Activated T-cell treated with anti-CD3 and anti-CD28 coated beads, Interleukin-2, amount 50 U/mL, for 72 hours (primary cell): Measurements from ENCODE around the gene POLR2J. TPM values are rescaled to one million over a fixed set of nuclear protein-coding genes. Genes with fewer than 3 reads are reported as not detected.
A peak's percentile ranks its signal among the peaks of the same experiment; 100 is the strongest.

Experiments
- ATAC-seq, 2 donors: fragments of 150-1000 bp; cut with Tn5 transposase; replicated peaks in 1 of 2; 2 replicates each; pipeline ENCODE4 v1.10.0; 2021; ENCODE audit warnings: moderate library complexity in 2 of 2, mild to moderate bottlenecking in 1 of 2
- DNase-seq, 2 donors: peaks; one replicate each; pipeline ENCODE4 v3.0.0; 2021 to 2022; ENCODE audit warnings: mixed read lengths in 1 of 2
- H3K27ac Mint-ChIP-seq: one replicate; pipeline ENCODE4 v1.8.0; 2022; ENCODE audit warnings: mild to moderate bottlenecking, moderate library complexity, mixed read lengths
- H3K27me3 Mint-ChIP-seq: one replicate; pipeline ENCODE4 v1.8.0; 2022; ENCODE audit warnings: low read depth, mixed read lengths
- H3K36me3 Mint-ChIP-seq, 2 donors: one replicate each; pipeline ENCODE4 v1.8.0; 2022; ENCODE audit warnings: mixed read lengths in 2 of 2, mild to moderate bottlenecking in 1 of 2; ENCODE audit not compliant: insufficient read depth in 2 of 2
- H3K4me1 Mint-ChIP-seq: one replicate; pipeline ENCODE4 v1.8.0; 2022; ENCODE audit warnings: low read depth, mixed read lengths
- H3K4me3 Mint-ChIP-seq, 2 donors: one replicate each; pipeline ENCODE4 v1.8.0; 2022; ENCODE audit warnings: mild to moderate bottlenecking in 2 of 2, mixed read lengths in 2 of 2, moderate library complexity in 2 of 2
- H3K9me3 Mint-ChIP-seq, 2 donors: one replicate each; pipeline ENCODE4 v1.8.0; 2022; ENCODE audit warnings: mixed read lengths in 2 of 2
- total RNA-seq, 2 donors: library from RNA; stranded (reverse); gene quantifications; one replicate each; pipeline ENCODE4 v1.2.3, GENCODE V29; 2022

POLR2J gene
- total RNA-seq, 2 donors from 2014 or later = 40.5 to 53.5 TPM

DNA sequence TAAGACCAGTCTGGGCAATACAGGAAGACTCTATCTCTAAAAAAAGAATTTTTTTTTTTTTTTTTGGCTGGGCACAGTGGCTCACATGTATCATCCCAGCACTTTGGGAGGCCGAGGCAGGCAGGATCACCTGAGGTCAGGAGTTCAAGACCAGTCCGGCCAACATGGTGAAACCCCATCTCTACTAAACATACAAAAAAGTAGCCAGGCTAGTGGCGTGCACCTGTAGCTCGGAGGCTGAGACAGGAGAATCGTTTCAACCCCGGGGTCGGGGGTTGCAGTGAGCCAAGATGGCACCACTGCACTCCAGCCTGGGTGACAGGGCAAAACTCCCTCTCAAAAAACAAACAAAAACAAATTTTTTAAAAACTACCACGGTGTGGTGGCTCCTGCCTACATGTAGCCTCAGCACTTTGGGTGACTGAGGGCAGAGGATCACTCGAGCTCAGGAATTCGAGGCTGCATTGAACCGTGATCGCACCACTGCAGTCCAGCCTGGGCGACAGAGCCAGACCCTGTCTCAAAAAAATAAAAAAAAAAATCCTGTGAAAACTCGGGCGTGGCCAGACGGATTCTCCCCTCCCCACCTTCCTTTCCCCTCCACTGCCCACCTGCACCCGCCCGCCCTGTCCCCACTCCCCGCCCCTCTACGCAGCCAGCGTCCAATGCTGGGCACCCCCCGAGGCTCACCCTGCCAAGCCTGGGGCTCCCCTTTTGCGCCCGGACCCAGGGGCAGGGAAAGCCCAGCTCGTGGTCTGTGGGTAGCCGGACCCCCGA, 46.1 kb downstream of the POLR2J start:
- Mint-ChIP-seq H3K27ac (peak overlapping the region; percentile 80), H3K27me3 (no peaks in the 10 kb centered on the region), H3K4me1 (peaks cover 55% of the 10 kb centered on the region), H3K4me3 (peak overlapping the region; percentile 78 to 79), H3K36me3 (peaks cover 0 to 4% of the 10 kb centered on the region in 2 donors), H3K9me3 (no peaks in the 10 kb centered on the region)
- ATAC-seq (peak; percentile 40 to 43), DNase-seq (peak in 1 of 2 donors; percentile 50)

DNA sequence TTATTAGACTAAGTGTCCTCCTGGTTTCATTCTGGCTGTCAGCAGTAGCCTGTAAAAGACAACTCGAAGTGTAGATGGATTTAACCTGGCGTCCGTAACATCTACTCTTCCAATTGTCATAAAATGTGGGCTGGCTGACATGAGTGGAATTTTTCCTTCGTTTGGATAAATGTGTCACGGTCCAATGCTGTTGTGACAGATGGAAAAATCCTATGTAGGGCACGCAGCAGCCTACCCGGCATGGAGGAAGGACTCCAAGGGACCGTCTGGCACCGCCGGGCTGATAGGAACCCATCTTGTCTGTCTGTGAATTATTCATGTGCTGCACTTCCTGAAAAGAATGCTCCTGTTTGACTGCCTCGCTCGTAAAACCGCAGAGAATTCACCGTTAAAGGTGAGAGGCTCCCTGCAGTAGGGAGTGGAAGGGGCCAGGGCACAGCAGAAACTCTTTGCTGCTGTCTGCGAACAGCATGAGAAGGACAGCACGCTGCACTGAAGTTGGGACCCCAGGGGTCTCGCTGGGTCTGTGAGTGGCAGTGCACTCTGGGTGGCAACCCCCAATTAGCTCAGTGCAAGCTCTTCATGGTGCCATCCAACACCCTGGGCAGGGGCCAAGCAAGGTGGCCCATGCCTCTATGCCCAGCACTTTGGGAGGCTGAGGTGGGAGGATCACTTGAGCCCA, 47.0 kb downstream of the POLR2J start:
- Mint-ChIP-seq H3K4me1 (peaks cover 63% of the 10 kb centered on the region), H3K27me3 (no peaks in the 10 kb centered on the region), H3K27ac (peak overlapping the region; percentile 90), H3K36me3 (peaks cover 0 to 4% of the 10 kb centered on the region in 2 donors), H3K4me3 (peak overlapping the region; percentile 76 to 79), H3K9me3 (no peaks in the 10 kb centered on the region)
- DNase-seq = peak; percentile 50 to 53
- peak; percentile 23 to 27 for ATAC-seq

DNA sequence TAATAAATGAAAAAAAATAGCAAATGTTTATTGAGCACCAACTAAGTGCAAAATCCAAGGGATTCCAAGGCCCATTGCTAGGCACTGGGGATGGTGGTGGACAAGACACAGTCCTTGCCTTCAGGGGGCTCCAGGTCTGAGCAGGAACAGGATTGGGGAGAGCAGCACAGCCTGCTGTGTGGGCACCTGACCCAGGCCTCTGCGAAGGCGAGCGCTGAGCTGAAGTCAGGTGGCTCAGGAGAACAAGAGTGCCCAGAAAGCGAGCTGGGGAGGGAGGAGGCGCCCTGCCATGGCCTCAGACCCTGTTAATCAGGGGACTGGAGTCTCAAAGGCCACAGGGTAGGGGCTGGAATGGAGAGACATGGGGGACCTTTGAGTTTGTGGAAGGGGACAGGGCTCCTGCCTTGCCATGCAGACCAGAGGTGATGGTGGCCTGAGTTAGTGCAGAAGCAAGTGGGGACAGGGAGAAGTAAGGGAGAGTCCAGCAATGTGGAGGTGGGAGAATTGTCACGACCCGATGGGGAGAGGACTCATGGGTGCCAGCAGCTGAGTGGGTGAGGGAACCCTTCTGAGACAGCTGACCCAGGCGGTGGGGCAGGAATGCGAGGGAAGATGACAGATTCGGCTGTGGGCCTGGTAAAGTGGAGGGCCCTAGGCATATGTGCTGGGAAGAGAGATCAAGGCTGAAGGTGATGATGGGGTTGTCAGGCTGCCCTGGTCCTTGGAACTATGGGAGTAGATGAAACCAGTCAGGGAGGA, 49.4 kb downstream of the POLR2J start:
- peak overlapping the region; percentile 3 to 23 for H3K4me3 Mint-ChIP-seq
- H3K36me3 Mint-ChIP-seq = peaks cover 9 to 10% of the 10 kb centered on the region in 2 donors
- no peak for DNase-seq
- no peaks in the 10 kb centered on the region for H3K27me3 Mint-ChIP-seq
- H3K9me3 Mint-ChIP-seq = no peaks in the 10 kb centered on the region
- H3K4me1 Mint-ChIP-seq = peaks cover 76% of the 10 kb centered on the region
- ATAC-seq = no peak
- H3K27ac Mint-ChIP-seq = peak overlapping the region; percentile 91

DNA sequence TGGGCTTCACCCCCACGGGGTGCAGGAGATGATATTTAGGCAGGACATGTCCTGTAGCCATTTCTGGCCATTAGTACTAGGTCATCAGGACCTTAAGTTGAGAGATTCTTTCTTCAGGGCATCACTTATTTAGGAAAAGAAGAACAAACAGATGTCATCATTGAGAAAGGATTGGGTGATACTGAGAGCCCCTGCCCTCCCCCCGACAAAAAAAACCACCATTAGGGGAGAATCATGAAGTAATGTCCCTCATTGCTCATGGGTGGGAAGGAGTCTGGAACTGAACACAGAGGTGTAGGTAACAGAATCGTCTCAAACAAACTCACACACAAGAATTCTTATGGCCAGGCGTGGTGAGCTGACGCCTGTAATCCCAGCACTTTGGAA, 51.7 kb downstream of the POLR2J start:
- H3K4me1 Mint-ChIP-seq = peaks cover 70% of the 10 kb centered on the region
- DNase-seq (no peak), ATAC-seq (no peak)
- H3K27ac Mint-ChIP-seq = peak overlapping the region; percentile 96
- no peaks in the 10 kb centered on the region for H3K27me3 Mint-ChIP-seq
- H3K36me3 Mint-ChIP-seq = peaks cover 9 to 11% of the 10 kb centered on the region in 2 donors
- no peaks in the 10 kb centered on the region for H3K9me3 Mint-ChIP-seq
- peak overlapping the region; percentile 79 to 93 for H3K4me3 Mint-ChIP-seq

DNA sequence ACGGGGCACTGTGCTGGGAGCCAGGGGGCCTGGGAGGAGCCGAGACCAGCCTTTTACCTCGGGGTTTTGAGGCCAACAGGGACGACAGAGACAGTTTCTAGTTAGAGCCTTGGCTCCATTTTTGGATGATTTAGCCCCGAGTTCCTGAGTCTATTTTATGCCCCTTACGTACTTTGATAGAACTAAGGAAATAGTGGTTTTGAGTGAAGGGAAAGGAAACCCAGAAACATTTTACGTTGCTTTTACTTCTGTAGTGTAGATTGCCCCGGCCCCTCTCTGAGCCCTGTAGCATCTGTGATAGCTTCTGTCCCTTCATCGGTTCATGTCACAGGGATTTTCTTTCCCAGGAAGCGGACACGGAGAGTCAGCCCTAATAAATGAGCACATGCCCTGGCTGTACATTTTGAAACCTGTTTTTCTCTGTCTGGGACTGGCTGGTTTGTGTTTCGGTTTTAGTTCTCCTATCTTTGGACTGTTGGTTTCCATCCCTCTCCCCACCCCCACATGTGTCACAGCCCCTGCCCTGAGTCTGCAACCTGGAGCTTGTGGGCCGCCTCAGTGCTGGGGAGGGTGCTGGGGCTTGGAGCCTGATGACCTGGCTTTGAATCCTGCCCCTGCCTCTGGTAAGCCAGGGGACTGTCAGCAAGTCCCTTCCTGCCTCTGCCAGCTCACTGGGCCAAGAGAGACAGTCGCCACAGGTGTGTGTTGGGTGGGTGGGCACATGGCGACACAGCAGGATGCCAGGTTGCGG, 52.3 kb downstream of the POLR2J start:
- ATAC-seq (peak; percentile 80 to 87), DNase-seq (peak; percentile 83 to 85)
- H3K36me3 Mint-ChIP-seq = peaks cover 9 to 11% of the 10 kb centered on the region in 2 donors
- H3K27me3 Mint-ChIP-seq = no peaks in the 10 kb centered on the region
- H3K4me1 Mint-ChIP-seq = peaks cover 64% of the 10 kb centered on the region
- peak overlapping the region; percentile 96 for H3K27ac Mint-ChIP-seq
- H3K4me3 Mint-ChIP-seq = peak overlapping the region; percentile 79 to 93
- no peaks in the 10 kb centered on the region for H3K9me3 Mint-ChIP-seq

DNA sequence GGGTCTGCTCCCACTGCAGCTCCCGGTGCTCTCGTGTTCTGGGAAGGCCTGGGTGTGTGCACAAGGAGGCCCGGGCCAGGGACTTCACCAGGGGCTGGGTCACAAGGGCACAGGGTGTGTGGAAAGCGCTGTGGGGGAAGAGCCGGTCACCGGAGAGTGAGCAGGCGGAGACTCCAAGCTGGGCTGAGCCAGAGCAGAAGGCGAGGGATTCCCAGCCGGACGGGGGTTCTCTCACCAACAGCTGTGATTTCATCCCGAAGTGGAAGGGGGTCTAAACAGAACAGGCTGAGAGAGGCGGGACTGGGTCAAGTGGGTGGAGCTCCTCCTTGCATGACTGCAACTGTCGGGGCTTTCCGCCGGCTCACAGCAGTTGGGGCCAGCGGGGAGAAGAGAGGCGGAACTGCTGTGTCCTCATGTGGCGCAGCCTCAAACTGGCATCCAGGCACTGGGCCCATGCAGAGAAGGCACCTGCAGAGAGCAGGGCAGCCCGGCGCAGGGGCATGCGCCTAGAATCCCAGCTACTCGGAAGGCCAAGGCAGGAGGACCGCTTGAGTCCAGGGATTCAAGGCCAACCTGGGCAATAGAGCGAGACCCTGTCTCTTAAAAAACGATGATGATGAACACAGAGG, 53.0 kb downstream of the POLR2J start:
- Mint-ChIP-seq H3K4me3 (peak overlapping the region; percentile 79 to 93), H3K36me3 (peaks cover 8 to 11% of the 10 kb centered on the region in 2 donors), H3K4me1 (peaks cover 62% of the 10 kb centered on the region), H3K27ac (peak overlapping the region; percentile 96), H3K27me3 (no peaks in the 10 kb centered on the region), H3K9me3 (no peaks in the 10 kb centered on the region)
- DNase-seq (peak; percentile 85 to 86), ATAC-seq (peak; percentile 80 to 83)

DNA sequence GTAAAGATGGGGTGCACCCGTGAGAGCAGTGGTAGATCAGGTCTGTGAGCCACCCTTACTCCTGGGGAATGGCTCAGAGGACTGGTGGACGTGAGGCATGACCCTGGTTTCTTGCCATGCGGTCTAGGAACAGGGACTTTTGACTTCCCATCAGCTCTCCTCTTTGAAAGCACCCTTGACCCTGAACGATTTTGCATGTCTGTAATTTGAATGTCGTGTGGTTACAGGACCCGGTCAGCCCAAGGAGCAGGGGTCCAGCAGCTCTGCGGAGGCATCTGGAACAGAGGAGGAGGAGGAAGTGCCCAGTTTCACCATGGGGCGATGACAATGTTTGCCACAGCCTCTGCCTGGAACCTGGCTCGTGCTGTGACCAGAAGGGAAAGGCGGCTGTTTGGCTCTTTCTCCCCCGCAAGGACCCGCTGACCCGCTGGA, 53.9 kb downstream of the POLR2J start:
- H3K4me1 Mint-ChIP-seq = peaks cover 61% of the 10 kb centered on the region
- H3K36me3 Mint-ChIP-seq = peaks cover 7 to 11% of the 10 kb centered on the region in 2 donors
- H3K9me3 Mint-ChIP-seq = no peaks in the 10 kb centered on the region
- peak overlapping the region; percentile 66 for H3K27ac Mint-ChIP-seq
- ATAC-seq (no peak), DNase-seq (no peak)
- H3K4me3 Mint-ChIP-seq = peak overlapping the region; percentile 79 to 93
- no peaks in the 10 kb centered on the region for H3K27me3 Mint-ChIP-seq

DNA sequence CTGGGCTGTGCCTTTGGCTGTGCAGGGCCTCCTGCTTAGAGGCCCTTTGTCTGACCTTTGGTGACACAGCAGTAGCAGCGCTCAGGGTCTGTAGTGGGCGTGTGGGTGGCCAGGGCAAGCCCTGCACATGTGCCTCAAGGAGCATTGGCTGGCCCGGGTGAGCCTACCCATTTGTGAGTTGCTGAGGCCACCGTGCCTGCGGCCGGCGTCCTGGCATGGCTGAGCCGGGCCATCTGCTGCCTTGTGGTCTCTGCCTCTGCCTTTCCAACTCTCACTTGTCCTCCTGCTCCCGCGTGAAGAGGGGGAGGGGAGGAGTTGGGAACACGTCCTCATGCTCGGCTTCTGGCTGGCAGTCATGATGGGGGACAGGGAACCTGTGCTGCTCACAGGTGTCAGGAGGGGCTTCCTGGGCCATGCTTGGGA, 54.6 kb downstream of the POLR2J start:
- no peaks in the 10 kb centered on the region for H3K9me3 Mint-ChIP-seq
- H3K4me3 Mint-ChIP-seq = peak overlapping the region; percentile 2 to 40
- DNase-seq = no peak
- peaks cover 59% of the 10 kb centered on the region for H3K4me1 Mint-ChIP-seq
- no peaks in the 10 kb centered on the region for H3K27me3 Mint-ChIP-seq
- peak overlapping the region; percentile 66 for H3K27ac Mint-ChIP-seq
- no peak for ATAC-seq
- peaks cover 5 to 15% of the 10 kb centered on the region in 2 donors for H3K36me3 Mint-ChIP-seq

Other genes starting within 250 kb of the POLR2J start
- 1 to 10 TPM; 5.0 to 6.8 TPM for gene SH2B2, start 192.1 kb downstream of the POLR2J start, total RNA-seq
- not detected for gene SPDYE6, start 122.5 kb downstream of the POLR2J start, total RNA-seq
- 10 to 100 TPM; 30.6 to 35.7 TPM for gene PRKRIP1, start 82.6 kb downstream of the POLR2J start, total RNA-seq
- gene ORAI2, start 45.3 kb downstream of the POLR2J start, total RNA-seq = 10 to 100 TPM; 37.8 to 42.2 TPM
- gene ALKBH4, start 14.1 kb downstream of the POLR2J start, total RNA-seq = 10 to 100 TPM in 1 of 2 donors, 1 to 10 TPM in 1; 9.1 to 11.8 TPM
- 10 to 100 TPM; 13.1 to 13.6 TPM for gene LRWD1, start 13.9 kb downstream of the POLR2J start, total RNA-seq
- gene RASA4B, start 38.9 kb upstream of the POLR2J start, total RNA-seq = 10 to 100 TPM; 20.0 to 29.8 TPM
- gene UPK3BL2, start 64.8 kb upstream of the POLR2J start, total RNA-seq = 10 to 100 TPM; 24.8 to 37.9 TPM
- gene SPDYE2, start 72.3 kb upstream of the POLR2J start, total RNA-seq = not detected
- 10 to 100 TPM; 37.5 to 67.1 TPM for gene POLR2J3, start 93.7 kb upstream of the POLR2J start, total RNA-seq
- gene RASA4, start 137.8 kb upstream of the POLR2J start, total RNA-seq = 10 to 100 TPM; 52.0 to 79.2 TPM
- gene UPK3BL1, start 163.9 kb upstream of the POLR2J start, total RNA-seq = 10 to 100 TPM; 13.3 to 58.8 TPM
- not detected for gene SPDYE2B, start 171.4 kb upstream of the POLR2J start, total RNA-seq
- 10 to 100 TPM; 11.4 to 23.4 TPM for gene POLR2J2, start 192.7 kb upstream of the POLR2J start, total RNA-seq